NCI-H2107 treated with DMSO at 0.1 percent for 48 hours (cell line): ENCODE results near the gene CEP97.
"Not testable (repeated sequence)": the region's sequence is repeated elsewhere in the genome, so short reads cannot be mapped to it uniquely, and the experiment has no call there.

Experiments used
- DNase-seq: peaks from one replicate; lab custom pipeline; 2025; ENCODE audit not compliant: unreplicated experiment; lab: John Stamatoyannopoulos, UW

Gene CEP97

GRCh38 chr3:101777745-101778281 lies 53.4 kb downstream of the CEP97 start:
- DNase-seq = not testable (repeated sequence)

- no peak for DNase-seq
Measured at GRCh38 chr3:101778385-101779046, 54.1 kb downstream of the CEP97 start.

- peak; percentile 55 for DNase-seq
Measured at GRCh38 chr3:101779047-101779821, 54.8 kb downstream of the CEP97 start, which contains the start of gene NXPE3. Gene NXPE3 (plus strand): TSS chr3:101779211. CDS start chr3:101785597, 6,386 bp downstream.

- no peak for DNase-seq
Measured at GRCh38 chr3:101779822-101780381, 55.5 kb downstream of the CEP97 start.

- no peak for DNase-seq
Measured at GRCh38 chr3:101780661-101781060, 56.2 kb downstream of the CEP97 start.

- no peak for DNase-seq
Measured at GRCh38 chr3:101781166-101781565, 56.8 kb downstream of the CEP97 start.

- DNase-seq = no peak
Measured at GRCh38 chr3:101784855-101785613, 60.6 kb downstream of the CEP97 start.

- no peak for DNase-seq
Measured at GRCh38 chr3:101791778-101792177, 67.4 kb downstream of the CEP97 start.

- no peak for DNase-seq
Measured at GRCh38 chr3:101796077-101796680, 71.8 kb downstream of the CEP97 start.

GRCh38 chr3:101801174-101801573 lies 76.8 kb downstream of the CEP97 start:
- no peak for DNase-seq

- no peak for DNase-seq
Measured at GRCh38 chr3:101802179-101802578, 77.8 kb downstream of the CEP97 start.

GRCh38 chr3:101803173-101803782 lies 78.9 kb downstream of the CEP97 start:
- DNase-seq = peak; percentile 65

- DNase-seq = no peak
Measured at GRCh38 chr3:101803939-101804338, 79.5 kb downstream of the CEP97 start.

- DNase-seq = no peak
Measured at GRCh38 chr3:101806491-101806890, 82.1 kb downstream of the CEP97 start.

- no peak for DNase-seq
Measured at GRCh38 chr3:101807888-101808287, 83.5 kb downstream of the CEP97 start.

GRCh38 chr3:101809178-101810021 lies 85.0 kb downstream of the CEP97 start:
- DNase-seq = no peak

- no peak for DNase-seq
Measured at GRCh38 chr3:101810022-101810418, 85.6 kb downstream of the CEP97 start.

GRCh38 chr3:101811875-101812274 lies 87.5 kb downstream of the CEP97 start:
- DNase-seq = no peak

GRCh38 chr3:101812895-101813294 lies 88.5 kb downstream of the CEP97 start:
- DNase-seq = no peak
